ENCODE measurements around the gene TUT1. TPM values are rescaled to one million over a fixed set of nuclear protein-coding genes. Genes with fewer than 3 reads are reported as not detected.
A peak's percentile ranks its signal among the peaks of the same experiment; 100 is the strongest.
"Not testable (repeated sequence)": the region's sequence is repeated elsewhere in the genome, so short reads cannot be mapped to it uniquely, and the experiment has no call there.

Gene TUT1
- total RNA-seq, 1 donor: 3.3 TPM

DNA sequence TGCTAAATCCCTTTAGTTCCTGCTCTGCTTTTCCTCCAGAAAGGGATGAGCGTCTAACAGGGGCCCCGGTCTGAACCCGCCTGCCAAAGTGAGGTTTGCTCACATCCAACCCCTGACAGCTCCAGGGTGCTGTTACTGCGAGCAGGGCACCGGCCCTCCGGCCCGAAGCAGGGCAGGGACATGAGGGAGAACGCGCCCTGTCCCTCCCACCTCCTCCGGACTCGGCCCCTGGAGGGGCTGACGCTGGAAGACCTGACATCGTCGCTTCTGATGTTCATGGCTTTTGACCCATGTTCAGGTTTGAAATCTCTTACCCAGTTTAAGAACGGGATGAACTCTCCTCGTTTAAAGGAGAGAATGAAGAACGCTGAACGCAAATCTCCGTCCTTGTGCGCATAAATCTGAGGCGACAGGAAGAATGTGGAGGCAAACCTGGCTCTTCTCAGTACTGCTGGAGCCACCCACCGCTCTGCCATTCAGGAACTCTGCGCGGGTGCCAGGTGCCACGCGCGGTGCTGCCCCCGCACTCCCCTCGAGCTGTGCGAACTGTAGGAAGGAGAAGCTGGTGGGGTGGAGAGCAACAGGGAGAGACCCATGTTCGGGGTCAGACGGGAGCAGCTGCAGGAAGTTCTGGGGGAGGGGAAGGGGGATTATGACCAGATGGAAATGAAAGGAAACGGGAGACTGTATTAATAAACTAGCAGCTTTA is 16.8 kb downstream of the TUT1 start:
- Histone ChIP-seq H3K9me3 (ENCODE audit: low read depth, low read length) (no peaks in the 10 kb centered on the region), H3K27me3 (ENCODE audit: insufficient read depth, low read length) (no peaks in the 10 kb centered on the region), H3K4me3 (ENCODE audit: low read length) (peak overlapping the region; percentile 72), H3K4me1 (ENCODE audit: insufficient read depth, low read length) (peaks cover 28% of the 10 kb centered on the region)

DNA sequence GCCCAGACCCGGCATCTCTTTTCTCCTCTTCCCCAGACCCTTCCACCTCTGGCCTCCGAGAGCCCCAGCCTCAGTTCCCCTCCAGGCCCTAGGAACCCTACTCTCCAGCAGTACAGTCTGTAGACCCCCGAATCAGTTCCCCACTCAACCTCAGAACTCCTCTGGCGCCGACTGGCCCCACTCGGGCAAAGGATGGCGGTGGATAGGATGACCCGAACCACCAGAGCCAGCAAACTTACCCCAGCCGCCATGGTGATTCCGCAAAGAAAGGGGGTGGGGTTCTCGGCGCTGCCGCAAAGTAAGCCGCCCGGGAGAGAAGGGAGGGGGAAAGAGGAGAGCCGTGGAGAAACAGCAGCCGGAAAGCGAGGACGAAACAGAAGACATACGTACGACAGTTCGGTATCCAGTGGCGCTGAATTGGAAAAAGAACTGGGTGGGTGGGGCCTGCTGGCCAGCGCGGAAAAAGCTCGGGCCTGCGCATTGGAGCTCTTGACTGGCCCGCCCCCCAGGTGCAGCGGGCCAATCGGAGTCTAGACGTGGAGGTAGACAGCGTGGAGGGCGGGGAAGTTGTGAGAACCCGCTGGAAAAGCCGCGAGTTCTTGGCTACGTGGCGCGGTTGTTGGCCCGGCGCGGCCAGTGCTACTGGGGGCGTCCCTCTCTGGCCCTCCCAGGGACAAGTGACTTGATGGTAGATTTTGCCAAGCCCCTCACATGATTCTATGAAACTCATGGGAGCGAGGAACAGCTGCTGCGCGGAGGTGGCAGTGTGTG is 17.5 kb downstream of the TUT1 start, which contains the start of gene EEF1G:
Gene EEF1G, minus strand, starts transcription at position 300 of the 771 bp plus-strand sequence. Its CDS starts 49 bp downstream, at position 251.
- H3K4me3 ChIP-seq (ENCODE audit: low read length): peak within 1 kb of the TSS; percentile 72
- H3K4me1 ChIP-seq (ENCODE audit: insufficient read depth, low read length): peaks cover 28% of the 10 kb centered on the region
- no peaks in the 10 kb centered on the region for H3K9me3 ChIP-seq (ENCODE audit: low read depth, low read length)
- H3K27me3 ChIP-seq (ENCODE audit: insufficient read depth, low read length): no peaks in the 10 kb centered on the region

DNA sequence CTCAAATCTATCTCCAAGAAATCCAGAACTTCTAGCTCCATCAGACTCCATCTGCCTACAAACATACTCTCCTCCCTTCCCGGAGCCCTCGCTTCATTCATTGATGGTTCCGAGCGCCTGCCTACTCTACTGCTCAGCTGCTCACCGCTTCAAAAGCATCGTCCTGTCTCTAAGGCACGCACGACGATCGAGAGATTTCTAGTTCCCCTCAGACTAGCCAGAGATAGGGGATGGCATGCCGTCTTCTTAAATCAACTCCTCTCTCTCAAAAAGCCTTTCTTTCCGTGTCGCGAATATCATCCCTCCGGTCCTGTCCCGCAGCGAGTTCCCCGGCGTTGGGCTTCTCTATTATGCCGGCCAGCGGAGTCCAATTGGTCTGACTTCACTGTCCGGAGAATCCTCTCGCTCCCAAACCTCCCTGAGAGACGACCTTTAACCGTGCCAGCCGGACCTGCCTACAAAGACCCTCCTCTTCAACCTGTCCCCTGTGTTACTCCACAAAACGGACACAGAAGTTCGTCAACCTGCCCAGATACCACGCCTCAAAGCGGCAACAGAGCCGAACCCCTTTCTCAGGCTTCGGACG is 18.2 kb downstream of the TUT1 start:
- Histone ChIP-seq H3K9me3 (ENCODE audit: low read depth, low read length) (no peaks in the 10 kb centered on the region), H3K27me3 (ENCODE audit: insufficient read depth, low read length) (no peaks in the 10 kb centered on the region), H3K4me1 (ENCODE audit: insufficient read depth, low read length) (peaks cover 28% of the 10 kb centered on the region), H3K4me3 (ENCODE audit: low read length) (peak overlapping the region; percentile 72)

DNA sequence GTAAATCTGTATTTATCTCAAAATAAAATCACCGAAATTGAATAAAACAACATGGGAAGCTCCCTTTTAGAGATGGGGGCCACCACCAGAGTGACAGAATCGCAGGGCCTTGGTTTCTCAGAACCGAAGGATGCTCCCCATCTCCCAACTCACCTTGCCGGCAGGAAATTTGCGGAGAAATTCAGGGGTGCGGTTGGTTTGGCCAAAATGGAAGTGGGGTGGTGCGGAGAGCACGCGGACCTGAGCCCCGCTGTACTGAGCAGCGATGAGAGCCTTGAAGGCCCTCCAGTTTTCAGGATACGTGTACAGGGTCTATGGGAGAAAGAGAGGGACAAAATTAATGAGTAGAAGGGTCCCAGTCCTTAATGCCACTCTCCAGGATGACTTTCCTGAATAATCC is 18.9 kb downstream of the TUT1 start:
- Histone ChIP-seq H3K9me3 (ENCODE audit: low read depth, low read length) (no peaks in the 10 kb centered on the region), H3K4me1 (ENCODE audit: insufficient read depth, low read length) (peaks cover 32% of the 10 kb centered on the region), H3K4me3 (ENCODE audit: low read length) (no peak overlapping the region), H3K27me3 (ENCODE audit: insufficient read depth, low read length) (no peaks in the 10 kb centered on the region)

DNA sequence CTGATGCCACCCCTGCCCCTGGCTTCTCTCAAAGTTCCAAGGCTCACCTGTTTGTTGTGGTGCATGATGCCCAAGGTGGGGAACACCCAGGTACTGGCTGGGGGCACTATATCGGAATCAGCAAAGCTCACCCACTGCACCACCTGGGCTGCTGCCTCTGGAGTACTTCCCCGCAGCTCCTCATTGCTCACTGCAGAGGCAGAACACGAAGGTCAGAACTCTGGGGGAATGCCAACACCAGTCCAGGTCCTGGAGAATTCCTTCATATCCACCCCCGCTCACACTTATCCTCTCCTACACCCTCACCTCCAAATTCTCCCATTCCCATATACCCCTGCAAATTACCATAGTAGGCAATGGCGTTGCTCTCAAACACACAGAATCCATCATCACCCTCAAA is 19.8 kb downstream of the TUT1 start:
- not testable (repeated sequence) for H3K9me3 ChIP-seq (ENCODE audit: low read depth, low read length); H3K4me3 ChIP-seq (ENCODE audit: low read length); H3K27me3 ChIP-seq (ENCODE audit: insufficient read depth, low read length)
- H3K4me1 ChIP-seq (ENCODE audit: insufficient read depth, low read length): peaks cover 34% of the 10 kb centered on the region

DNA sequence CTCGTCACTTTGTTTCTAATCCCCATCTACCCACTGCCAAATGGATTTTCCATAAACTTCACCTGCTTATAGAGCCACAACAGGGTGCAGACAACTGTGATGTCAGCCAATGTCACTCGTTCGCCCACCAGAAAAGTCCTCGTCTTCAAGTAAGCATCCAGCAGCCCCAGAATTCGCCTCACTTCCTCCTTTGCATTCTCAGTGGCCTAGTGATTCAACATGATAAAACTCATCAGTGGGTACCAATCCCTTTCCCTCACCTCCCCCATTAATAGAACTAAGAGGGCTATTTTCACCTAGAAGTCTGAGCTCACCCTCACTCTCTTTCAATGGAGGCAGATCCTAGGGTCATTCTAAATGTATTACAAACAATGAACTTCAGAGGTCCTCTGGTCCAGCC is 20.4 kb downstream of the TUT1 start:
- H3K4me1 ChIP-seq (ENCODE audit: insufficient read depth, low read length): peaks cover 34% of the 10 kb centered on the region

DNA sequence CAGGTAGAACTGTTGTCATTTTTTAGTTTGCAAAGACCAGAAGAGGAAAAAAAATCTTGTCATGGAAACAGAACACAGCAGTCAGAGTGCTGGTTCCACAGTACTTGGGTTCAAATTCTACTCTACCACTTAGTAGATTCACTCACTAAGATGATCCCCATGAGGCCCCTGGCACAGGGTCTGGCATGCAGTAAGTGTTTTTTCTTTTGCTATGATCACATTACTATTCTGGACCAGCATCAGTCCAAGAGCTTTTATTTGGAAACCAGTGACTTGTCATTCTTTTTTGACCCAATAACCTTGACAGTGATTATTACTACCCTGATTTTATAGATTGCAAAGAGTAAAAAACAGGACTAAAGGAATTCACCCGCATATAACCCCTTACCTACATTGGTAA is 21.7 kb downstream of the TUT1 start:
- Histone ChIP-seq H3K4me1 (ENCODE audit: insufficient read depth, low read length) (peaks cover 24% of the 10 kb centered on the region), H3K27me3 (ENCODE audit: insufficient read depth, low read length) (no peaks in the 10 kb centered on the region), H3K4me3 (ENCODE audit: low read length) (no peak overlapping the region), H3K9me3 (ENCODE audit: low read depth, low read length) (no peaks in the 10 kb centered on the region)

More for the DNA sequence above, 20.4 kb downstream of the TUT1 start:
- not testable (repeated sequence) for H3K4me3 ChIP-seq (ENCODE audit: low read length); H3K9me3 ChIP-seq (ENCODE audit: low read depth, low read length); H3K27me3 ChIP-seq (ENCODE audit: insufficient read depth, low read length)

DNA sequence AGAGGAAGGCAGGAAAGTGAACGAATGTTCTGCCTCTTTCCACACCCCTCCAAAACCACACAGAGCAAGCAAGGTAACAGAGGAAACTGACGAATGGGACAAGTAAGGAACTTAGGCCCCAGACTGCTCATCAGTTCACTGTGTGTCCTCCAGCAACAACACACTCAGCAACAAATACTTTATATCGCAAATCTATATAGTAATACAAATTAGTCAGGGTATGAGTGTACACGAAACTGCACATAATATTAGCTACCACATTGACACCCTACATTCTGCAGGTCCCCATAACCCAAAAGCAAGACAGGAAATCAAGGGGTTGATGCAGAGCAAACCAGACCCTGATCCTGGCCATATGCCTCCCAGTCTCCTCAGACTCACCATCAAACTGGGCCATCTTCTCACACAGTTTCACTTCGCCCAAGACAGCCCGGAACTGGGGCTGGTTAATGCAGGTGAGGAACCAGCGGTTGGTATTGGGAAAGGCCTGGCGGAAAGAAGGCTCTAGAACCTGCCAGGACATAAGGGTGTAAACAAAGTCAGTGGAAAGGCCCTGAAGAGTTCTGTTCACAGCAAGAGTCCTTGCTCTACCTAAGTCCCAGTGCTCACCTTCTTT is 24.2 kb downstream of the TUT1 start:
- no peaks in the 10 kb centered on the region for H3K27me3 ChIP-seq (ENCODE audit: insufficient read depth, low read length)
- H3K9me3 ChIP-seq (ENCODE audit: low read depth, low read length): no peaks in the 10 kb centered on the region
- H3K4me1 ChIP-seq (ENCODE audit: insufficient read depth, low read length): peaks cover 11% of the 10 kb centered on the region
- no peak overlapping the region for H3K4me3 ChIP-seq (ENCODE audit: low read length)

DNA sequence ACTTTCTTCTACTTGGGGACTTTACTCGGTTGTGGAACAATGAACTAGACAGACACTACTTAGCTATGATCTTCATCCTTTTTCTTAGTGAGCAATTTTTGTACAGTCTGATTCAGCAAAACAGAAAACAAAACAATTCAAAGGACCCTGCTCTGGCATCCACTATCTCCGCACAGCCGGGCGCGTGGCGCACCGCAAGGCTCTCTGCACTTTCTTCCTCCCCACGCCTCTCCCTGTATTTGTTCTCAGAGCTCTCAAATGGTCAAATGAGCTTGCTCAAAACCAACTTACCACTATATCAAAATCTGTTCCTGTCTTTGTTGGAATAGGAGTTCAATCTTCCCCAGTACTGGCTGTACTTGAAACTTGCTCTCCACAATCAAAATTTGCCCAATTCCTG is 25.1 kb downstream of the TUT1 start:
- Histone ChIP-seq H3K9me3 (ENCODE audit: low read depth, low read length) (no peaks in the 10 kb centered on the region), H3K4me3 (ENCODE audit: low read length) (no peak overlapping the region), H3K27me3 (ENCODE audit: insufficient read depth, low read length) (no peaks in the 10 kb centered on the region), H3K4me1 (ENCODE audit: insufficient read depth, low read length) (peaks cover 11% of the 10 kb centered on the region)

DNA sequence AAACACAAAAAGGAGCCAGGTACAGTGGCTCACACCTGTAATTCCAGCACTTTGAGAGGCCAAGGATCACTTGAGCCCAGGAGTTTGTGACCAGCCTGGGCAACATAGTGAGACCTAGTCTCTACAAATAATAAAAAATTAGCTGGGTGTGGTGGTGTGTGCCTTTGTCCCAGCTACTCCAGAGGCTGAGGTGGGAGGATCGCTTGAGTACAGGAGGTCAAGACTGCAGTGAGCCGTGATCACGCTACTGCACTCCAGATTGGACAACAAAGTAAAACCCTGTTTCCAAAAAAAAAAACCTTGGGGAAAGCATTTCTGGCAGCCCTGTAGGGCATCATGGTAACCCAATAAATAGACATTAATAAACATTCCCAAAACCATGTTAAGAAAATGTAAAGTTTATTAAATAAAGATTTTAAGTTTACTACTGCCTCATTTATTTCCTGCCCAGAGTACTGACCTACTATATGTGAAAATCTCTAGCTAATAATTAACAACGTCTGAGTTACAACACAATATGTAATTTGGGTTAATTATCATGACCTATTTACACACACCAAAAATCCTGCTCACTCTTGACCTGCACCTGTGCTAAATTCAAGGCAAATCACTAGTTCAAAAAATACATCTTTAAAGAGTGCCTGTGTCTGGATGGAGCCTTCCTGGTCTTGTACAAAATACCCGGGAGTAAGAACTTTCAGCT is 26.1 kb downstream of the TUT1 start:
- Histone ChIP-seq H3K27me3 (ENCODE audit: insufficient read depth, low read length) (no peaks in the 10 kb centered on the region), H3K4me3 (ENCODE audit: low read length) (no peak overlapping the region), H3K9me3 (ENCODE audit: low read depth, low read length) (no peaks in the 10 kb centered on the region), H3K4me1 (ENCODE audit: insufficient read depth, low read length) (peaks cover 16% of the 10 kb centered on the region)

GRCh38 chr11:62561677-62562230 is 29.6 kb downstream of the TUT1 start:
- not testable (repeated sequence) for H3K4me3 ChIP-seq (ENCODE audit: low read length); H3K9me3 ChIP-seq (ENCODE audit: low read depth, low read length); H3K27me3 ChIP-seq (ENCODE audit: insufficient read depth, low read length)
- peaks cover 41% of the 10 kb centered on the region for H3K4me1 ChIP-seq (ENCODE audit: insufficient read depth, low read length)

GRCh38 chr11:62560566-62561103 is 30.7 kb downstream of the TUT1 start:
- Histone ChIP-seq H3K4me1 (ENCODE audit: insufficient read depth, low read length) (peaks cover 52% of the 10 kb centered on the region), H3K9me3 (ENCODE audit: low read depth, low read length) (no peaks in the 10 kb centered on the region), H3K27me3 (ENCODE audit: insufficient read depth, low read length) (no peaks in the 10 kb centered on the region), H3K4me3 (ENCODE audit: low read length) (no peak overlapping the region)

- H3K4me1 ChIP-seq (ENCODE audit: insufficient read depth, low read length): peaks cover 62% of the 10 kb centered on the region
- H3K4me3 ChIP-seq (ENCODE audit: low read length); H3K9me3 ChIP-seq (ENCODE audit: low read depth, low read length); H3K27me3 ChIP-seq (ENCODE audit: insufficient read depth, low read length): not testable (repeated sequence)
Observed at GRCh38 chr11:62559626-62560025, 31.7 kb downstream of the TUT1 start.

DNA sequence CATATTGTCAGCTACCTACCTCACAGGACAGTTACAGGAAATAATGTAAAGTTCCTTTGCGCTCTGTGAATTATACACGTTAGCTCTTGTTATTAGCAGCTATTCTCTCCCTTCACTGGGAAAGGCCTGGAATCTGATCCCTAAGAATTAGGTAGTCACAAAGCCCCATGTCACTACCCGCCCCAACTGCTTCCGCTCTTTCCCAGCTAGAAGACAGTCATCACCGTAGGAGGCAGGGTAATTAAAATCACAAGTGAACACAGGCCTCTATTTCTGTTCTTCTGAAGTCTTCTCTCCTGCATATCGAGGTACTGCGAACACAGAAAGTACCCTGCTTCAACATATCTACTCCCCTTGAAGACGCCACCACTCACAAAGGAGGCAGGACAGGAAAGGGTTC is 32.1 kb downstream of the TUT1 start:
- H3K9me3 ChIP-seq (ENCODE audit: low read depth, low read length): no peaks in the 10 kb centered on the region
- no peaks in the 10 kb centered on the region for H3K27me3 ChIP-seq (ENCODE audit: insufficient read depth, low read length)
- H3K4me3 ChIP-seq (ENCODE audit: low read length): no peak overlapping the region
- peaks cover 66% of the 10 kb centered on the region for H3K4me1 ChIP-seq (ENCODE audit: insufficient read depth, low read length)

Data from mononuclear cell (primary cell).